Activated naive CD8-positive, alpha-beta T cell (primary cell): ENCODE measurements around the gene EGR1.
A peak's percentile ranks its signal among the peaks of the same experiment; 100 is the strongest.
"Not testable (repeated sequence)": the region's sequence is repeated elsewhere in the genome, so short reads cannot be mapped to it uniquely, and the experiment has no call there.

ENCODE experiments used
- H3K27ac Mint-ChIP-seq: one replicate; pipeline ENCODE4 v1.8.0; 2021; ENCODE audit warnings: mixed read lengths
- H3K27me3 Mint-ChIP-seq: one replicate; pipeline ENCODE4 v1.8.0; 2021; ENCODE audit warnings: mixed read lengths
- H3K36me3 Mint-ChIP-seq: one replicate; pipeline ENCODE4 v1.8.0; 2021; ENCODE audit warnings: mixed read lengths
- H3K4me1 Mint-ChIP-seq: one replicate; pipeline ENCODE4 v1.8.0; 2021; ENCODE audit warnings: low read depth, mixed read lengths
- H3K4me3 Mint-ChIP-seq: one replicate; pipeline ENCODE4 v1.8.0; 2021; ENCODE audit warnings: mild to moderate bottlenecking, mixed read lengths
- H3K9me3 Mint-ChIP-seq: one replicate; pipeline ENCODE4 v1.8.0; 2021; ENCODE audit warnings: low read depth, mixed read lengths

Gene EGR1

GRCh38 chr5:138472353-138472752 is 7.1 kb downstream of the EGR1 start:
- H3K9me3 Mint-ChIP-seq = no peaks in the 10 kb centered on the region
- no peak overlapping the region for H3K4me3 Mint-ChIP-seq
- peaks cover 12% of the 10 kb centered on the region for H3K36me3 Mint-ChIP-seq
- peaks cover 15% of the 10 kb centered on the region for H3K4me1 Mint-ChIP-seq
- peaks cover 3% of the 10 kb centered on the region for H3K27me3 Mint-ChIP-seq
- H3K27ac Mint-ChIP-seq = no peak overlapping the region

- H3K27ac Mint-ChIP-seq, H3K27me3 Mint-ChIP-seq, H3K36me3 Mint-ChIP-seq: not testable (repeated sequence)
Observed at GRCh38 chr5:138473151-138473550, 7.9 kb downstream of the EGR1 start.

GRCh38 chr5:138476918-138477317 is 11.6 kb downstream of the EGR1 start:
- Mint-ChIP-seq H3K27ac (no peak overlapping the region), H3K4me1 (no peaks in the 10 kb centered on the region), H3K36me3 (no peaks in the 10 kb centered on the region), H3K27me3 (peaks cover 7% of the 10 kb centered on the region), H3K4me3 (no peak overlapping the region), H3K9me3 (no peaks in the 10 kb centered on the region)

More at GRCh38 chr5:138473151-138473550, 7.9 kb downstream of the EGR1 start:
- not testable (repeated sequence) for H3K4me1 Mint-ChIP-seq, H3K9me3 Mint-ChIP-seq, H3K4me3 Mint-ChIP-seq

- Mint-ChIP-seq H3K36me3 (no peaks in the 10 kb centered on the region), H3K9me3 (no peaks in the 10 kb centered on the region), H3K4me1 (no peaks in the 10 kb centered on the region), H3K27me3 (peaks cover 4% of the 10 kb centered on the region), H3K4me3 (no peak overlapping the region), H3K27ac (no peak overlapping the region)
Observed at GRCh38 chr5:138482638-138483037, 17.4 kb downstream of the EGR1 start.

GRCh38 chr5:138488481-138488945 is 23.2 kb downstream of the EGR1 start:
- Mint-ChIP-seq H3K4me3 (no peak overlapping the region), H3K4me1 (peaks cover 13% of the 10 kb centered on the region), H3K27me3 (peaks cover 3% of the 10 kb centered on the region), H3K9me3 (no peaks in the 10 kb centered on the region), H3K36me3 (no peaks in the 10 kb centered on the region), H3K27ac (no peak overlapping the region)

- Mint-ChIP-seq H3K4me3 (no peak overlapping the region), H3K27ac (no peak overlapping the region), H3K36me3 (no peaks in the 10 kb centered on the region), H3K27me3 (peaks cover 3% of the 10 kb centered on the region), H3K9me3 (no peaks in the 10 kb centered on the region), H3K4me1 (peaks cover 13% of the 10 kb centered on the region)
Observed at GRCh38 chr5:138489683-138490061, 24.4 kb downstream of the EGR1 start.

- no peaks in the 10 kb centered on the region for H3K9me3 Mint-ChIP-seq
Observed at GRCh38 chr5:138490648-138491283, 25.5 kb downstream of the EGR1 start.

GRCh38 chr5:138491284-138491648 is 26.0 kb downstream of the EGR1 start:
- Mint-ChIP-seq H3K36me3 (no peaks in the 10 kb centered on the region), H3K27me3 (peaks cover 3% of the 10 kb centered on the region), H3K4me3 (peak overlapping the region; percentile 44), H3K27ac (no peak overlapping the region), H3K4me1 (peaks cover 13% of the 10 kb centered on the region), H3K9me3 (no peaks in the 10 kb centered on the region)

More at GRCh38 chr5:138490648-138491283, 25.5 kb downstream of the EGR1 start:
- Mint-ChIP-seq H3K4me1 (peaks cover 13% of the 10 kb centered on the region), H3K4me3 (peak overlapping the region; percentile 44), H3K27ac (no peak overlapping the region), H3K27me3 (peaks cover 3% of the 10 kb centered on the region), H3K36me3 (no peaks in the 10 kb centered on the region)

GRCh38 chr5:138491669-138492559 is 26.6 kb downstream of the EGR1 start:
- Mint-ChIP-seq H3K4me1 (peaks cover 13% of the 10 kb centered on the region), H3K27ac (peak overlapping the region; percentile 66), H3K4me3 (peak overlapping the region; percentile 94), H3K9me3 (no peaks in the 10 kb centered on the region), H3K36me3 (no peaks in the 10 kb centered on the region), H3K27me3 (peaks cover 3% of the 10 kb centered on the region)

GRCh38 chr5:138492560-138493045 is 27.3 kb downstream of the EGR1 start:
- no peaks in the 10 kb centered on the region for H3K9me3 Mint-ChIP-seq
- peak overlapping the region; percentile 66 for H3K27ac Mint-ChIP-seq
- peaks cover 3% of the 10 kb centered on the region for H3K27me3 Mint-ChIP-seq
- peak overlapping the region; percentile 94 for H3K4me3 Mint-ChIP-seq
- peaks cover 13% of the 10 kb centered on the region for H3K4me1 Mint-ChIP-seq
- H3K36me3 Mint-ChIP-seq = no peaks in the 10 kb centered on the region

GRCh38 chr5:138495351-138495750 is 30.1 kb downstream of the EGR1 start:
- H3K27ac Mint-ChIP-seq = no peak overlapping the region
- H3K4me1 Mint-ChIP-seq = peaks cover 13% of the 10 kb centered on the region
- no peak overlapping the region for H3K4me3 Mint-ChIP-seq
- H3K36me3 Mint-ChIP-seq = no peaks in the 10 kb centered on the region
- peaks cover 3% of the 10 kb centered on the region for H3K27me3 Mint-ChIP-seq
- no peaks in the 10 kb centered on the region for H3K9me3 Mint-ChIP-seq

GRCh38 chr5:138498376-138498775 is 33.1 kb downstream of the EGR1 start:
- Mint-ChIP-seq H3K9me3 (no peaks in the 10 kb centered on the region), H3K4me3 (no peak overlapping the region), H3K4me1 (no peaks in the 10 kb centered on the region), H3K27ac (no peak overlapping the region), H3K36me3 (no peaks in the 10 kb centered on the region), H3K27me3 (no peaks in the 10 kb centered on the region)

GRCh38 chr5:138502121-138502520 is 36.8 kb downstream of the EGR1 start:
- Mint-ChIP-seq H3K4me1 (peaks cover 3% of the 10 kb centered on the region), H3K36me3 (no peaks in the 10 kb centered on the region), H3K9me3 (no peaks in the 10 kb centered on the region), H3K27me3 (no peaks in the 10 kb centered on the region), H3K27ac (no peak overlapping the region), H3K4me3 (no peak overlapping the region)

GRCh38 chr5:138502521-138502920 is 37.2 kb downstream of the EGR1 start:
- Mint-ChIP-seq H3K27me3 (no peaks in the 10 kb centered on the region), H3K36me3 (no peaks in the 10 kb centered on the region), H3K4me3 (no peak overlapping the region), H3K4me1 (peaks cover 3% of the 10 kb centered on the region), H3K27ac (no peak overlapping the region), H3K9me3 (no peaks in the 10 kb centered on the region)

GRCh38 chr5:138503487-138504270 is 38.4 kb downstream of the EGR1 start:
- no peak overlapping the region for H3K27ac Mint-ChIP-seq
- no peaks in the 10 kb centered on the region for H3K27me3 Mint-ChIP-seq
- H3K4me1 Mint-ChIP-seq = peaks cover 3% of the 10 kb centered on the region
- no peaks in the 10 kb centered on the region for H3K9me3 Mint-ChIP-seq
- H3K4me3 Mint-ChIP-seq = no peak overlapping the region
- H3K36me3 Mint-ChIP-seq = no peaks in the 10 kb centered on the region
